ENCODE data around the gene SMAD3. TPM values are rescaled to one million over a fixed set of nuclear protein-coding genes. Genes with fewer than 3 reads are reported as not detected.

The SMAD3 gene
- total RNA-seq, 1 donor from 2014 or later: 8.2 TPM

GRCh38 chr15:67186226-67186649 lies 120.8 kb downstream of the SMAD3 start:
- no peaks in the 10 kb centered on the region for H3K9me3 Mint-ChIP-seq (ENCODE audit: unreplicated experiment)
- TF ChIP-seq, protein P1, sequence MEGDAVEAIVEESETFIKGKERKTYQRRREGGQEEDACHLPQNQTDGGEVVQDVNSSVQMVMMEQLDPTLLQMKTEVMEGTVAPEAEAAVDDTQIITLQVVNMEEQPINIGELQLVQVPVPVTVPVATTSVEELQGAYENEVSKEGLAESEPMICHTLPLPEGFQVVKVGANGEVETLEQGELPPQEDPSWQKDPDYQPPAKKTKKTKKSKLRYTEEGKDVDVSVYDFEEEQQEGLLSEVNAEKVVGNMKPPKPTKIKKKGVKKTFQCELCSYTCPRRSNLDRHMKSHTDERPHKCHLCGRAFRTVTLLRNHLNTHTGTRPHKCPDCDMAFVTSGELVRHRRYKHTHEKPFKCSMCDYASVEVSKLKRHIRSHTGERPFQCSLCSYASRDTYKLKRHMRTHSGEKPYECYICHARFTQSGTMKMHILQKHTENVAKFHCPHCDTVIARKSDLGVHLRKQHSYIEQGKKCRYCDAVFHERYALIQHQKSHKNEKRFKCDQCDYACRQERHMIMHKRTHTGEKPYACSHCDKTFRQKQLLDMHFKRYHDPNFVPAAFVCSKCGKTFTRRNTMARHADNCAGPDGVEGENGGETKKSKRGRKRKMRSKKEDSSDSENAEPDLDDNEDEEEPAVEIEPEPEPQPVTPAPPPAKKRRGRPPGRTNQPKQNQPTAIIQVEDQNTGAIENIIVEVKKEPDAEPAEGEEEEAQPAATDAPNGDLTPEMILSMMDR (IDR thresholded peaks at IDR 0.05; ENCODE audit: unreplicated experiment): no peak
- H3K4me1 Mint-ChIP-seq (ENCODE audit: unreplicated experiment): no peaks in the 10 kb centered on the region
- DNase-seq (ENCODE audit: low spot score): no peak
- H3K4me3 Mint-ChIP-seq (ENCODE audit: unreplicated experiment): no peak overlapping the region
- peaks cover 6% of the 10 kb centered on the region for H3K27me3 Mint-ChIP-seq (ENCODE audit: unreplicated experiment)
- peaks cover 5% of the 10 kb centered on the region for H3K36me3 Mint-ChIP-seq (ENCODE audit: low read depth, unreplicated experiment)
- H3K27ac Mint-ChIP-seq (ENCODE audit: unreplicated experiment): no peak overlapping the region

DNA sequence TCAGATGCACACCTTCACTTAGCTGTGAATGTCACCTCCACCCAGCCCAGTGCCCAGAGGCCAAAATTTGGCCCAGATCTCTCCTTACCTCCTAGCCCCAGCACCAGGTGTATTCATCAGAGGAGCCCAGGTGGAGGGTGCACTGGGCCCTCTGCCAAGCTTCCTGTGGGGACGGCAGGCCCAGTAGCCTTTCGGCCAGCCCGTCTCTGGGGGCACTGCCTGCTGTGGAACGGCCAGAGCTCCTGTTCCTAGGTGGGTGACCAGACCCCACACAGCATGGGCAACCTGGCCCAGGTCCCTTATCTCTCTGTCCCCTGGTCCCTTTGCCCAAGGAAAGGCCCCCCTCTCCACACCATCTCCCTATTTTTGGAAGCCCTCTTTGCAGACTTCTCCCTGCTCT lies 121.3 kb downstream of the SMAD3 start:
- peaks cover 6% of the 10 kb centered on the region for H3K27me3 Mint-ChIP-seq (ENCODE audit: unreplicated experiment)
- no peak overlapping the region for H3K27ac Mint-ChIP-seq (ENCODE audit: unreplicated experiment)
- H3K36me3 Mint-ChIP-seq (ENCODE audit: low read depth, unreplicated experiment): peaks cover 5% of the 10 kb centered on the region
- H3K9me3 Mint-ChIP-seq (ENCODE audit: unreplicated experiment): no peaks in the 10 kb centered on the region
- H3K4me1 Mint-ChIP-seq (ENCODE audit: unreplicated experiment): no peaks in the 10 kb centered on the region
- no peak overlapping the region for H3K4me3 Mint-ChIP-seq (ENCODE audit: unreplicated experiment)
- DNase-seq (ENCODE audit: low spot score): no peak
- TF ChIP-seq, protein P1 (IDR thresholded peaks at IDR 0.05; ENCODE audit: unreplicated experiment): no peak

DNA sequence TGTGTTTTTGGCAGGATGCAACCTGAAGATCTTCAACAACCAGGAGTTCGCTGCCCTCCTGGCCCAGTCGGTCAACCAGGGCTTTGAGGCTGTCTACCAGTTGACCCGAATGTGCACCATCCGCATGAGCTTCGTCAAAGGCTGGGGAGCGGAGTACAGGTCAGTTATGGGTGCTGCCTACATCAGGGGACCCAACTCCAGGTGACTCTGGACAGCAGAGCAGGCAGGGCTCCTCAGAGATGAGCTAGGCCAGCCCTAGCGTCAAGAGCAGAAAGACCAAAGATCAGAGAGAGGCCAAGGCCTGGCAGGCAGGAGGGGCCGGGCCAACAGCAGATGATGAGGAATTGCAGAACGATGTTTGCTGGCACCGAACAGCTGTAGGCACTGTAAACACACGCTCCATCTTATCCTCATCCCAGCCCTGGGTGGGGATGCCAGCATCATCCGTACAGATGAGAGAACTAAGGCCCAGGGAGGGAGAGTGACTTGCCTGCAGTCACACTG lies 122.0 kb downstream of the SMAD3 start:
- Mint-ChIP-seq H3K4me3 (ENCODE audit: unreplicated experiment) (no peak overlapping the region), H3K27me3 (ENCODE audit: unreplicated experiment) (peaks cover 6% of the 10 kb centered on the region), H3K36me3 (ENCODE audit: low read depth, unreplicated experiment) (peaks cover 5% of the 10 kb centered on the region), H3K4me1 (ENCODE audit: unreplicated experiment) (peaks cover 6% of the 10 kb centered on the region), H3K9me3 (ENCODE audit: unreplicated experiment) (no peaks in the 10 kb centered on the region), H3K27ac (ENCODE audit: unreplicated experiment) (no peak overlapping the region)
- no peak for DNase-seq (ENCODE audit: low spot score)
- TF ChIP-seq, protein P1 (IDR thresholded peaks at IDR 0.05; ENCODE audit: unreplicated experiment): no peak

- TF ChIP-seq, protein P1 (IDR thresholded peaks at IDR 0.05; ENCODE audit: unreplicated experiment): no peak
- no peak overlapping the region for H3K27ac Mint-ChIP-seq (ENCODE audit: unreplicated experiment)
- H3K9me3 Mint-ChIP-seq (ENCODE audit: unreplicated experiment): no peaks in the 10 kb centered on the region
- peaks cover 8% of the 10 kb centered on the region for H3K4me1 Mint-ChIP-seq (ENCODE audit: unreplicated experiment)
- H3K4me3 Mint-ChIP-seq (ENCODE audit: unreplicated experiment): no peak overlapping the region
- H3K27me3 Mint-ChIP-seq (ENCODE audit: unreplicated experiment): peaks cover 5% of the 10 kb centered on the region
- DNase-seq (ENCODE audit: low spot score): no peak
- peaks cover 6% of the 10 kb centered on the region for H3K36me3 Mint-ChIP-seq (ENCODE audit: low read depth, unreplicated experiment)
These were observed 123.3 kb downstream of the SMAD3 start for GRCh38 chr15:67188551-67189218.

- H3K27me3 Mint-ChIP-seq (ENCODE audit: unreplicated experiment): peaks cover 4% of the 10 kb centered on the region
- H3K36me3 Mint-ChIP-seq (ENCODE audit: low read depth, unreplicated experiment): peaks cover 12% of the 10 kb centered on the region
- H3K4me1 Mint-ChIP-seq (ENCODE audit: unreplicated experiment): peaks cover 8% of the 10 kb centered on the region
- no peak overlapping the region for H3K4me3 Mint-ChIP-seq (ENCODE audit: unreplicated experiment)
- H3K27ac Mint-ChIP-seq (ENCODE audit: unreplicated experiment): no peak overlapping the region
- TF ChIP-seq, protein P1 (IDR thresholded peaks at IDR 0.05; ENCODE audit: unreplicated experiment): no peak
- no peak for DNase-seq (ENCODE audit: low spot score)
- no peaks in the 10 kb centered on the region for H3K9me3 Mint-ChIP-seq (ENCODE audit: unreplicated experiment)
These were observed 124.1 kb downstream of the SMAD3 start for GRCh38 chr15:67189326-67190051.
